Spleen (tissue), 7 donors: ENCODE measurements around the gene EFCAB13.
"Not testable (repeated sequence)": the region's sequence is repeated elsewhere in the genome, so short reads cannot be mapped to it uniquely, and the experiment has no call there.

Source experiments
- CTCF ChIP-seq, 11 experiments: fragments of 200-600 bp in 7 of 11; fragments of 450-650 bp in 4 of 11; sonication (generic) in 4 of 11; IDR thresholded peaks in 8 of 11; conservative IDR thresholded peaks in 3 of 11; 1 replicate in 7 of 11; 2 replicates in 4 of 11; pipeline versions ENCODE4 v1.4.0 to v1.8.0; 2016 to 2021; ENCODE audit warnings: antibody characterized with exemption in 11 of 11, inconsistent platforms in 4 of 11, mild to moderate bottlenecking in 1 of 11
- POLR2A ChIP-seq, 3 donors: fragments of 450-650 bp; IDR thresholded peaks; one replicate each; pipeline ENCODE4 v1.5.1; 2017; ENCODE audit warnings: antibody characterized with exemption in 3 of 3, mild to moderate bottlenecking in 1 of 3
- donor health status: DM: no; HTN: no; CAD: no; lungs with moderate emphysema.
- donor health status: DM: no; HTN: no; CAD: no.
- donor health status: DM: no; HTN: no; CAD: no.

GRCh38 chr17:47472073-47472472 lies 148.3 kb downstream of the EFCAB13 start:
- TF ChIP-seq CTCF (IDR thresholded peaks at IDR 0.05 in 8 of 11, conservative IDR thresholded peaks at IDR 0.05 in 3 of 11); POLR2A (IDR thresholded peaks at IDR 0.05): not testable (repeated sequence)
